ENCODE data around the gene DDC. TPM values are rescaled to one million over a fixed set of nuclear protein-coding genes. Genes with fewer than 3 reads are reported as not detected.

The DDC gene
- total and polyA plus RNA-seq, 2 donors from 2014 or later = 7.8 to 257 TPM

DNA sequence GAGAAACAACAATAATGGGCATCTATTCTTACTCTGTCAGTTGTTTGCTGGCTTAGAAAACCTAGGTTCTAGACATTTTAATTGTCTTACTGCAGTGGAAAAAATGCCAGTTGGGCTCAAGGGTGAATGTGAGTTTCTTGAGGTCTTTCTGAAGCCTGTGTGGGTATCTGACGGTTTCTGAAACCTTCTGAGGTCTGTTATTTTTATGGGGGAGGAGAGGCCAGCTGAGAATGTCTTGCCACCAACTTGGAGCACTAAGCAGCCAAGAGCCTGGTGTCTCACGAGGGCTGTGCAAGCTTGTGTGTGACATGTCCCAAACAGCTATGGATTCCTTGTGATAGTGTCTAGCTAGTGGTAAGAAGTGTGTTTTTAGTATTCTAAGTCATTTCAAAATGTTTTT, 24.2 kb upstream of the DDC start:
- H3K27me3 ChIP-seq (ENCODE audit: control insufficient read depth, insufficient read depth, low read length) = no peaks in the 10 kb centered on the region
- TF ChIP-seq CTCF (IDR thresholded peaks at IDR 0.05; ENCODE audit: borderline replicate concordance, extremely low read depth, insufficient read depth) = no peak
- H3K4me3 ChIP-seq (ENCODE audit: low read length in 3 of 3) = no peak overlapping the region
- intact Hi-C loops (cut with DNase I) = no loop called here
- DNase-seq (no peak), FAIRE-seq (no peak)
- H3K9me3 ChIP-seq (ENCODE audit: control insufficient read depth in 2 of 3, insufficient read depth in 1 of 3, low read length in 3 of 3) = no peaks in the 10 kb centered on the region
- no peaks in the 10 kb centered on the region for H3K4me1 ChIP-seq (ENCODE audit: control insufficient read depth in 2 of 3, insufficient read depth in 2 of 3, low read depth in 1 of 3, low read length in 3 of 3)
- H3K9ac ChIP-seq (ENCODE audit: low read length in 3 of 3) = no peak overlapping the region
- peaks cover 0 to 2% (median 0%) of the 10 kb centered on the region in 3 donors for H3K36me3 ChIP-seq (ENCODE audit: control insufficient read depth in 2 of 3, insufficient read depth in 3 of 3, low read length in 3 of 3)
- H3K27ac ChIP-seq (ENCODE audit: low read depth in 2 of 2, low read length in 2 of 2) = no peak overlapping the region

- no peaks in the 10 kb centered on the region for H3K4me1 ChIP-seq (ENCODE audit: control insufficient read depth in 2 of 3, insufficient read depth in 2 of 3, low read depth in 1 of 3, low read length in 3 of 3)
- peaks cover 0 to 4% (median under 1%) of the 10 kb centered on the region in 3 donors for H3K9me3 ChIP-seq (ENCODE audit: control insufficient read depth in 2 of 3, insufficient read depth in 1 of 3, low read length in 3 of 3)
- no peaks in the 10 kb centered on the region for H3K36me3 ChIP-seq (ENCODE audit: control insufficient read depth in 2 of 3, insufficient read depth in 3 of 3, low read length in 3 of 3)
- H3K4me3 ChIP-seq (ENCODE audit: low read length in 3 of 3) = no peak overlapping the region
- DNase-seq = no peak
- no peak overlapping the region for H3K9ac ChIP-seq (ENCODE audit: low read length in 3 of 3)
- TF ChIP-seq CTCF (IDR thresholded peaks at IDR 0.05; ENCODE audit: borderline replicate concordance, extremely low read depth, insufficient read depth) = no peak
- intact Hi-C loops (cut with DNase I) = no loop called here
- no peak for FAIRE-seq
- H3K27ac ChIP-seq (ENCODE audit: low read depth in 2 of 2, low read length in 2 of 2) = no peak overlapping the region
- H3K27me3 ChIP-seq (ENCODE audit: control insufficient read depth, insufficient read depth, low read length) = no peaks in the 10 kb centered on the region
These were observed 23.7 kb upstream of the DDC start for GRCh38 chr7:50588937-50589336.

- Histone ChIP-seq H3K27me3 (ENCODE audit: control insufficient read depth, insufficient read depth, low read length) (no peaks in the 10 kb centered on the region), H3K27ac (ENCODE audit: low read depth in 2 of 2, low read length in 2 of 2) (no peak overlapping the region), H3K9me3 (ENCODE audit: control insufficient read depth in 2 of 3, insufficient read depth in 1 of 3, low read length in 3 of 3) (peaks cover 0 to 13% (median 2%) of the 10 kb centered on the region in 3 donors), H3K4me3 (ENCODE audit: low read length in 3 of 3) (no peak overlapping the region), H3K4me1 (ENCODE audit: control insufficient read depth in 2 of 3, insufficient read depth in 2 of 3, low read depth in 1 of 3, low read length in 3 of 3) (no peaks in the 10 kb centered on the region), H3K36me3 (ENCODE audit: control insufficient read depth in 2 of 3, insufficient read depth in 3 of 3, low read length in 3 of 3) (no peaks in the 10 kb centered on the region), H3K9ac (ENCODE audit: low read length in 3 of 3) (no peak overlapping the region)
- DNase-seq (no peak), FAIRE-seq (no peak)
- TF ChIP-seq CTCF (IDR thresholded peaks at IDR 0.05; ENCODE audit: borderline replicate concordance, extremely low read depth, insufficient read depth) = no peak
- intact Hi-C loops (cut with DNase I) = no loop called here
These were observed 22.5 kb upstream of the DDC start for GRCh38 chr7:50587737-50588136.

DNA sequence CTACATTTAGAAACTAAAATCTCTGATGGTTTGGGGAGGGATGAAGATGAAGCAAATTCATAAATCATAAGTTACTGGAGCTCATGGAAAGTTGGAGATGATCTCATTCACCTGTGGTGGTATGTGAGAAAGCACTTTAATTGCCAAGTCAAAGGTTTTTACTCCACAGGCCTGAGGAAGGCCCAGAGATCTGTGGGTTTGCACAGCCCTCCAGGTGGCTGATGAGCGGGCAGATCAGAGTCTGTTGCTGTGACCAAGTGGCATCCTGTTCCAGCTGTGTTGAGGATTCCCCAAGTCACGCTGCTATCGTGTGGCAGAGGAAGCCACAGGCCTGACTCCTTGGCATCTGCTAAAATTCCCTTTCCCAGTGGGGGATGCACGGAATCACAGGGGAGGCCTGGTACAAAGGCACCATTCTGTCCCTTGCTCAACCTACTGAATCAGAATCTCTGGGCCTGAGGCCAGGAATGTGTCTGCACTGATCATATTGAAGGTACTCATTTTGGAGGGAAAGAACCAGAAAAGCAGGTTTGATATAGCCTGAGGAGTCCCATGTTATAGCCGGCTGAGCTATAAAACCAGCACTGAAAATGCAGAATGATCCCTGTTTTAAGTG, 19.7 kb upstream of the DDC start:
- no peak overlapping the region for H3K27ac ChIP-seq (ENCODE audit: low read depth in 2 of 2, low read length in 2 of 2)
- no peaks in the 10 kb centered on the region for H3K4me1 ChIP-seq (ENCODE audit: control insufficient read depth in 2 of 3, insufficient read depth in 2 of 3, low read depth in 1 of 3, low read length in 3 of 3)
- no peak for TF ChIP-seq CTCF (IDR thresholded peaks at IDR 0.05; ENCODE audit: borderline replicate concordance, extremely low read depth, insufficient read depth)
- FAIRE-seq = no peak
- intact Hi-C loops (cut with DNase I) = no loop called here
- no peak overlapping the region for H3K9ac ChIP-seq (ENCODE audit: low read length in 3 of 3)
- H3K4me3 ChIP-seq (ENCODE audit: low read length in 3 of 3) = no peak overlapping the region
- no peaks in the 10 kb centered on the region for H3K36me3 ChIP-seq (ENCODE audit: control insufficient read depth in 2 of 3, insufficient read depth in 3 of 3, low read length in 3 of 3)
- H3K27me3 ChIP-seq (ENCODE audit: control insufficient read depth, insufficient read depth, low read length) = no peaks in the 10 kb centered on the region
- peak in 1 of 5 donors; percentile 37 for DNase-seq
- peaks cover 0 to 13% (median 2%) of the 10 kb centered on the region in 3 donors for H3K9me3 ChIP-seq (ENCODE audit: control insufficient read depth in 2 of 3, insufficient read depth in 1 of 3, low read length in 3 of 3)

All from kidney (tissue), 14 donors.